Stimulated activated CD8-positive, alpha-beta memory T cell treated with anti-CD3 and anti-CD28 coated beads, Interleukin-15, amount 100 ng/mL, for 1 hour (primary cell): ENCODE measurements around the gene KCNJ9.
A peak's percentile ranks its signal among the peaks of the same experiment; 100 is the strongest.

Experiments used
- DNase-seq: peaks from one replicate; pipeline ENCODE4 v3.0.0-alpha.2; 2020; ENCODE audit warnings: low read depth

The KCNJ9 gene

GRCh38 chr1:160087118-160087662 lies 5.9 kb downstream of the KCNJ9 start:
- DNase-seq, result no peak

- no peak for DNase-seq
Measured at GRCh38 chr1:160089883-160090282, 8.5 kb downstream of the KCNJ9 start.

GRCh38 chr1:160090760-160091159 lies 9.4 kb downstream of the KCNJ9 start:
- DNase-seq, result no peak

- DNase-seq, result no peak
Measured at GRCh38 chr1:160091666-160092223, 10.4 kb downstream of the KCNJ9 start.

- DNase-seq, result no peak
Measured at GRCh38 chr1:160092366-160093068, 11.2 kb downstream of the KCNJ9 start.

GRCh38 chr1:160093069-160093395 lies 11.7 kb downstream of the KCNJ9 start:
- DNase-seq, result no peak

GRCh38 chr1:160093624-160094290 lies 12.4 kb downstream of the KCNJ9 start:
- DNase-seq, result no peak

GRCh38 chr1:160094291-160094625 lies 12.9 kb downstream of the KCNJ9 start:
- DNase-seq, result no peak

- no peak for DNase-seq
Measured at GRCh38 chr1:160094806-160095205, 13.5 kb downstream of the KCNJ9 start.

GRCh38 chr1:160095382-160096105 lies 14.2 kb downstream of the KCNJ9 start:
- DNase-seq, result no peak

GRCh38 chr1:160096274-160097116 lies 15.2 kb downstream of the KCNJ9 start:
- DNase-seq, result no peak

- DNase-seq, result no peak
Measured at GRCh38 chr1:160097151-160097910, 16.0 kb downstream of the KCNJ9 start.

- DNase-seq, result peak; percentile 88
Measured at GRCh38 chr1:160097911-160098851, 16.8 kb downstream of the KCNJ9 start, which contains the start of gene IGSF8. IGSF8 (minus strand) TSS chr1:160098619; CDS start chr1:160098472, 147 bp downstream.

GRCh38 chr1:160098852-160099561 lies 17.7 kb downstream of the KCNJ9 start:
- peak; percentile 98 for DNase-seq

GRCh38 chr1:160099716-160100375 lies 18.5 kb downstream of the KCNJ9 start:
- DNase-seq, result no peak

- DNase-seq, result peak; percentile 32
Measured at GRCh38 chr1:160101037-160101716, 19.8 kb downstream of the KCNJ9 start.

- no peak for DNase-seq
Measured at GRCh38 chr1:160101717-160102522, 20.6 kb downstream of the KCNJ9 start.
